Measurements from ENCODE around the gene DIAPH2.

DIAPH2 gene

DNA sequence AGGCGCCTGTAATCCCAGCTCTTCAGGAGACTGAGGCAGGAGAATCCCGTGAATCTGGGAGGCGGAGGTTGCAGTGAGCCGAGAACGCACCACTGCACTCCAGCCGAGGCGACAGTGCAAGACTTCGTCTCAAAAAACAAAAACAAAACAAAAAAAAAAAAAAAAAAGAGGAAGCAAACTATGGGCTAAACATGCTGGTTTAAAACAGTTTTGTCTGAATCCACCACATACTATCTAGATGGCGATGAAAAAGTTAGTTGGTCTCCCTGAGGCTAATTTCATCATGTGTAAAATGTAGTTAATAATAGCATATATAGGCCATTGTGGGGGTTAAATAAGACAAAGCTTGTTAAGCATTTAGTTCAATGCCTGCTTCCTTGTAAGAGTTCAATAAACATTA, 650.2 kb downstream of the DIAPH2 start:
- Histone ChIP-seq H3K9me3 (ENCODE audit: control insufficient read depth, insufficient read depth, low read depth, low read length) (no peaks in the 10 kb centered on the region), H3K27ac (ENCODE audit: extremely low read depth, low read depth, low read length) (no peak overlapping the region), H3K36me3 (ENCODE audit: control insufficient read depth in 2 of 2, insufficient read depth in 1 of 2, low read length in 2 of 2) (no peaks in the 10 kb centered on the region), H3K4me1 (ENCODE audit: control insufficient read depth, insufficient read depth, low read length) (no peaks in the 10 kb centered on the region), H3K4me3 (ENCODE audit: low read depth, low read length) (no peak overlapping the region)
- ChIA-PET POLR2A (no interaction called here), CTCF (no interaction called here)
- TF ChIP-seq RBAK (tag by site-specific recombination; IDR thresholded peaks at IDR 0.05) (no peak), ZNF660 (tag by site-specific recombination; IDR thresholded peaks at IDR 0.05) (no peak), ZNF311 (tag by site-specific recombination; IDR thresholded peaks at IDR 0.05; ENCODE audit: borderline replicate concordance) (no peak)

DNA sequence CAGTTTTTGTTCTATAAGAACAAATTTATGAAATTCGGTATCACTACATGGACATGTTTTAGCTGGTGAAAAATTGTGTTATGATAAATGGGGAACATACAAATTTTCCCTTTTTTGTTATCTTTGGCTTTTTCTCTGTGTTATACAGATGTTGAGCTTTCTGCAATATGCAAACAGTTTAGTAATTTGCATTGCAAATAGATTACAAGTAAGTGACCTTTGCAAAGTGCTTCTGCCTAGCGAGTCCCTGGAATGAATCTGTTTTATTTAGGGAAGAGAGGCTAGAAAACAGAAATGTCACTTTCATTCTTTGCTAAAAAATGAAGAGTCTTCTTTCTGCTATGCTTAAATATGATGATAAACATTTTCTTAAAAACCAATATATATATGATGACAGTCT, 660.1 kb downstream of the DIAPH2 start:
- no peak overlapping the region for H3K27ac ChIP-seq (ENCODE audit: extremely low read depth, low read depth, low read length)
- no peak overlapping the region for H3K4me3 ChIP-seq (ENCODE audit: low read depth, low read length)
- H3K36me3 ChIP-seq (ENCODE audit: control insufficient read depth in 2 of 2, insufficient read depth in 1 of 2, low read length in 2 of 2) = no peaks in the 10 kb centered on the region
- ChIA-PET CTCF (no interaction called here), POLR2A (no interaction called here)
- no peaks in the 10 kb centered on the region for H3K9me3 ChIP-seq (ENCODE audit: control insufficient read depth, insufficient read depth, low read depth, low read length)
- TF ChIP-seq, protein P1, sequence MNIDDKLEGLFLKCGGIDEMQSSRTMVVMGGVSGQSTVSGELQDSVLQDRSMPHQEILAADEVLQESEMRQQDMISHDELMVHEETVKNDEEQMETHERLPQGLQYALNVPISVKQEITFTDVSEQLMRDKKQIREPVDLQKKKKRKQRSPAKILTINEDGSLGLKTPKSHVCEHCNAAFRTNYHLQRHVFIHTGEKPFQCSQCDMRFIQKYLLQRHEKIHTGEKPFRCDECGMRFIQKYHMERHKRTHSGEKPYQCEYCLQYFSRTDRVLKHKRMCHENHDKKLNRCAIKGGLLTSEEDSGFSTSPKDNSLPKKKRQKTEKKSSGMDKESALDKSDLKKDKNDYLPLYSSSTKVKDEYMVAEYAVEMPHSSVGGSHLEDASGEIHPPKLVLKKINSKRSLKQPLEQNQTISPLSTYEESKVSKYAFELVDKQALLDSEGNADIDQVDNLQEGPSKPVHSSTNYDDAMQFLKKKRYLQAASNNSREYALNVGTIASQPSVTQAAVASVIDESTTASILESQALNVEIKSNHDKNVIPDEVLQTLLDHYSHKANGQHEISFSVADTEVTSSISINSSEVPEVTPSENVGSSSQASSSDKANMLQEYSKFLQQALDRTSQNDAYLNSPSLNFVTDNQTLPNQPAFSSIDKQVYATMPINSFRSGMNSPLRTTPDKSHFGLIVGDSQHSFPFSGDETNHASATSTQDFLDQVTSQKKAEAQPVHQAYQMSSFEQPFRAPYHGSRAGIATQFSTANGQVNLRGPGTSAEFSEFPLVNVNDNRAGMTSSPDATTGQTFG (tag by site-specific recombination; IDR thresholded peaks at IDR 0.05; ENCODE audit: borderline replicate concordance) = no peak
- TF ChIP-seq ZNF549 (tag by site-specific recombination; IDR thresholded peaks at IDR 0.05) (no peak), TCF7L2 (IDR thresholded peaks at IDR 0.05; ENCODE audit: borderline replicate concordance, low read depth, low read length) (no peak), ZIC2 (tag by site-specific recombination; IDR thresholded peaks at IDR 0.05) (no peak)
- TF ChIP-seq, protein P2, sequence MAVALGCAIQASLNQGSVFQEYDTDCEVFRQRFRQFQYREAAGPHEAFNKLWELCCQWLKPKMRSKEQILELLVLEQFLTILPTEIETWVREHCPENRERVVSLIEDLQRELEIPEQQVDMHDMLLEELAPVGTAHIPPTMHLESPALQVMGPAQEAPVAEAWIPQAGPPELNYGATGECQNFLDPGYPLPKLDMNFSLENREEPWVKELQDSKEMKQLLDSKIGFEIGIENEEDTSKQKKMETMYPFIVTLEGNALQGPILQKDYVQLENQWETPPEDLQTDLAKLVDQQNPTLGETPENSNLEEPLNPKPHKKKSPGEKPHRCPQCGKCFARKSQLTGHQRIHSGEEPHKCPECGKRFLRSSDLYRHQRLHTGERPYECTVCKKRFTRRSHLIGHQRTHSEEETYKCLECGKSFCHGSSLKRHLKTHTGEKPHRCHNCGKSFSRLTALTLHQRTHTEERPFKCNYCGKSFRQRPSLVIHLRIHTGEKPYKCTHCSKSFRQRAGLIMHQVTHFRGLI (tag by site-specific recombination; IDR thresholded peaks at IDR 0.05) = no peak
- TF ChIP-seq, protein P3, sequence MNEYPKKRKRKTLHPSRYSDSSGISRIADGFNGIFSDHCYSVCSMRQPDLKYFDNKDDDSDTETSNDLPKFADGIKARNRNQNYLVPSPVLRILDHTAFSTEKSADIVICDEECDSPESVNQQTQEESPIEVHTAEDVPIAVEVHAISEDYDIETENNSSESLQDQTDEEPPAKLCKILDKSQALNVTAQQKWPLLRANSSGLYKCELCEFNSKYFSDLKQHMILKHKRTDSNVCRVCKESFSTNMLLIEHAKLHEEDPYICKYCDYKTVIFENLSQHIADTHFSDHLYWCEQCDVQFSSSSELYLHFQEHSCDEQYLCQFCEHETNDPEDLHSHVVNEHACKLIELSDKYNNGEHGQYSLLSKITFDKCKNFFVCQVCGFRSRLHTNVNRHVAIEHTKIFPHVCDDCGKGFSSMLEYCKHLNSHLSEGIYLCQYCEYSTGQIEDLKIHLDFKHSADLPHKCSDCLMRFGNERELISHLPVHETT (tag by site-specific recombination; IDR thresholded peaks at IDR 0.05) = no peak
- no peaks in the 10 kb centered on the region for H3K4me1 ChIP-seq (ENCODE audit: control insufficient read depth, insufficient read depth, low read length)

DNA sequence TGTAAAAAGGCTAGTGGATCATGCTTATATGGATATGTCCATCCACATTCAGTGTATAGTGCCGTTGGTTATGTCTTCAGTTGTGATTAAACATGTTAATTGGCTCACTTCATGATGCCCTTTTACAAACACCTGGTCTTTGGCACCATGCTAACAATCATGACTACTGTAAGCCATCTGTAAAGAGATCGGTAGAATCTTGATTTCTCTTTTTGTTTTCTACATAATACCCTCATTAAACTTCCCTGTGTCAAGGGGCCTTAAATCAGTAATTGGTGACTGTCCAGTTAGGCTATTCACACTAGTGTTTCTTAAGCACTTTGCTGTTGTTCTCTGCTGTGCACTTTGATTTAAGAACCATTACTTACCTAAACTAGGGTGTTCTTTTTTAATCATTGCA, 674.3 kb downstream of the DIAPH2 start:
- ChIA-PET POLR2A (no interaction called here), CTCF (no interaction called here)
- Histone ChIP-seq H3K36me3 (ENCODE audit: control insufficient read depth in 2 of 2, insufficient read depth in 1 of 2, low read length in 2 of 2) (no peaks in the 10 kb centered on the region), H3K4me1 (ENCODE audit: control insufficient read depth, insufficient read depth, low read length) (no peaks in the 10 kb centered on the region), H3K27ac (ENCODE audit: extremely low read depth, low read depth, low read length) (no peak overlapping the region), H3K4me3 (ENCODE audit: low read depth, low read length) (no peak overlapping the region), H3K9me3 (ENCODE audit: control insufficient read depth, insufficient read depth, low read depth, low read length) (no peaks in the 10 kb centered on the region)
- TF ChIP-seq ZNF623 (tag by site-specific recombination; IDR thresholded peaks at IDR 0.05) = no peak
- TF ChIP-seq ZNF146 (tag by site-specific recombination; IDR thresholded peaks at IDR 0.05) = no peak
- TF ChIP-seq, protein P4, sequence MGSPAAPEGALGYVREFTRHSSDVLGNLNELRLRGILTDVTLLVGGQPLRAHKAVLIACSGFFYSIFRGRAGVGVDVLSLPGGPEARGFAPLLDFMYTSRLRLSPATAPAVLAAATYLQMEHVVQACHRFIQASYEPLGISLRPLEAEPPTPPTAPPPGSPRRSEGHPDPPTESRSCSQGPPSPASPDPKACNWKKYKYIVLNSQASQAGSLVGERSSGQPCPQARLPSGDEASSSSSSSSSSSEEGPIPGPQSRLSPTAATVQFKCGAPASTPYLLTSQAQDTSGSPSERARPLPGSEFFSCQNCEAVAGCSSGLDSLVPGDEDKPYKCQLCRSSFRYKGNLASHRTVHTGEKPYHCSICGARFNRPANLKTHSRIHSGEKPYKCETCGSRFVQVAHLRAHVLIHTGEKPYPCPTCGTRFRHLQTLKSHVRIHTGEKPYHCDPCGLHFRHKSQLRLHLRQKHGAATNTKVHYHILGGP (tag by site-specific recombination; IDR thresholded peaks at IDR 0.05) = no peak
- TF ChIP-seq HOXA7 (CRISPR knock-in tag; IDR thresholded peaks at IDR 0.05; ENCODE audit: borderline replicate concordance) = no peak
- no peak for TF ChIP-seq ZNF426 (tag by site-specific recombination; IDR thresholded peaks at IDR 0.05)
- TF ChIP-seq TCF7L2 (IDR thresholded peaks at IDR 0.05; ENCODE audit: borderline replicate concordance, low read depth, low read length) = no peak
- TF ChIP-seq, protein P5, sequence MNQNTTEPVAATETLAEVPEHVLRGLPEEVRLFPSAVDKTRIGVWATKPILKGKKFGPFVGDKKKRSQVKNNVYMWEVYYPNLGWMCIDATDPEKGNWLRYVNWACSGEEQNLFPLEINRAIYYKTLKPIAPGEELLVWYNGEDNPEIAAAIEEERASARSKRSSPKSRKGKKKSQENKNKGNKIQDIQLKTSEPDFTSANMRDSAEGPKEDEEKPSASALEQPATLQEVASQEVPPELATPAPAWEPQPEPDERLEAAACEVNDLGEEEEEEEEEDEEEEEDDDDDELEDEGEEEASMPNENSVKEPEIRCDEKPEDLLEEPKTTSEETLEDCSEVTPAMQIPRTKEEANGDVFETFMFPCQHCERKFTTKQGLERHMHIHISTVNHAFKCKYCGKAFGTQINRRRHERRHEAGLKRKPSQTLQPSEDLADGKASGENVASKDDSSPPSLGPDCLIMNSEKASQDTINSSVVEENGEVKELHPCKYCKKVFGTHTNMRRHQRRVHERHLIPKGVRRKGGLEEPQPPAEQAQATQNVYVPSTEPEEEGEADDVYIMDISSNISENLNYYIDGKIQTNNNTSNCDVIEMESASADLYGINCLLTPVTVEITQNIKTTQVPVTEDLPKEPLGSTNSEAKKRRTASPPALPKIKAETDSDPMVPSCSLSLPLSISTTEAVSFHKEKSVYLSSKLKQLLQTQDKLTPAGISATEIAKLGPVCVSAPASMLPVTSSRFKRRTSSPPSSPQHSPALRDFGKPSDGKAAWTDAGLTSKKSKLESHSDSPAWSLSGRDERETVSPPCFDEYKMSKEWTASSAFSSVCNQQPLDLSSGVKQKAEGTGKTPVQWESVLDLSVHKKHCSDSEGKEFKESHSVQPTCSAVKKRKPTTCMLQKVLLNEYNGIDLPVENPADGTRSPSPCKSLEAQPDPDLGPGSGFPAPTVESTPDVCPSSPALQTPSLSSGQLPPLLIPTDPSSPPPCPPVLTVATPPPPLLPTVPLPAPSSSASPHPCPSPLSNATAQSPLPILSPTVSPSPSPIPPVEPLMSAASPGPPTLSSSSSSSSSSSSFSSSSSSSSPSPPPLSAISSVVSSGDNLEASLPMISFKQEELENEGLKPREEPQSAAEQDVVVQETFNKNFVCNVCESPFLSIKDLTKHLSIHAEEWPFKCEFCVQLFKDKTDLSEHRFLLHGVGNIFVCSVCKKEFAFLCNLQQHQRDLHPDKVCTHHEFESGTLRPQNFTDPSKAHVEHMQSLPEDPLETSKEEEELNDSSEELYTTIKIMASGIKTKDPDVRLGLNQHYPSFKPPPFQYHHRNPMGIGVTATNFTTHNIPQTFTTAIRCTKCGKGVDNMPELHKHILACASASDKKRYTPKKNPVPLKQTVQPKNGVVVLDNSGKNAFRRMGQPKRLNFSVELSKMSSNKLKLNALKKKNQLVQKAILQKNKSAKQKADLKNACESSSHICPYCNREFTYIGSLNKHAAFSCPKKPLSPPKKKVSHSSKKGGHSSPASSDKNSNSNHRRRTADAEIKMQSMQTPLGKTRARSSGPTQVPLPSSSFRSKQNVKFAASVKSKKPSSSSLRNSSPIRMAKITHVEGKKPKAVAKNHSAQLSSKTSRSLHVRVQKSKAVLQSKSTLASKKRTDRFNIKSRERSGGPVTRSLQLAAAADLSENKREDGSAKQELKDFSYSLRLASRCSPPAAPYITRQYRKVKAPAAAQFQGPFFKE (tag by site-specific recombination; IDR thresholded peaks at IDR 0.05; ENCODE audit: borderline replicate concordance) = no peak
- no peak for TF ChIP-seq ZNF292 (tag by site-specific recombination; IDR thresholded peaks at IDR 0.05; ENCODE audit: borderline replicate concordance, low read depth)
- TF ChIP-seq ZNF184 (tag by site-specific recombination; IDR thresholded peaks at IDR 0.05) = no peak

All from HEK293 (cell line).